BLaER1 treated with 17β-estradiol and CSF1 and Interleukin-3, amounts not matched to agents 10 nM and 100 nM (cell line): Measurements from ENCODE around the gene EML6.

Experiments used
- H3K27ac ChIP-seq, 11 experiments: shearing (Covaris generic); formaldehyde crosslinking; 2 replicates each; pipeline ENCODE4 v1.8.1; 2022
- H3K27me3 ChIP-seq, 11 experiments: shearing (Covaris generic); formaldehyde crosslinking; 2 replicates each; pipeline ENCODE4 v1.8.1; 2022
- H3K36me3 ChIP-seq, 11 experiments: shearing (Covaris generic); formaldehyde crosslinking; 2 replicates each; pipeline ENCODE4 v1.8.1; 2022
- H3K4me1 ChIP-seq, 10 experiments: shearing (Covaris generic); formaldehyde crosslinking; 2 replicates each; pipeline ENCODE4 v1.8.1; 2022
- H3K4me2 ChIP-seq, 11 experiments: shearing (Covaris generic); formaldehyde crosslinking; 2 replicates each; pipeline ENCODE4 v1.8.1; 2022
- H3K4me3 ChIP-seq, 10 experiments: shearing (Covaris generic); formaldehyde crosslinking; 2 replicates each; pipeline ENCODE4 v1.8.1; 2022
- H3K9ac ChIP-seq, 11 experiments: shearing (Covaris generic); formaldehyde crosslinking; 2 replicates each; pipeline ENCODE4 v1.8.1; 2022
- H3K9me3 ChIP-seq, 11 experiments: shearing (Covaris generic); formaldehyde crosslinking; replicated peaks in 1 of 11; 2 replicates each; pipeline ENCODE4 v1.8.1; 2022
- H4K20me1 ChIP-seq, 11 experiments: shearing (Covaris generic); formaldehyde crosslinking; 2 replicates each; pipeline ENCODE4 v1.8.1; 2022
- Cebpa-rat ChIP-seq, 11 experiments: shearing (Covaris generic); IDR thresholded peaks; 2 replicates each; pipeline ENCODE4 v1.8.1; 2022

EML6 gene

GRCh38 chr2:55001716-55002115 is 278.3 kb downstream of the EML6 start:
- Histone ChIP-seq H3K4me1 (peaks cover 29 to 97% (median 49%) of the 10 kb centered on the region in 10 experiments), H3K4me2 (peak overlapping the region in 5 of 11 experiments; percentile 14 to 49 (median 30); a peak in 7 of 22 replicates), H3K9ac (no peak overlapping the region), H3K9me3 (peaks cover 0 to under 1% (median 0%) of the 10 kb centered on the region in 11 experiments; a peak in 1 of 22 replicates), H3K36me3 (peaks cover 0 to 29% (median 13%) of the 10 kb centered on the region in 11 experiments; a peak in 18 of 22 replicates), H4K20me1 (peaks cover 99 to 100% (median 100%) of the 10 kb centered on the region in 11 experiments), H3K27ac (peak overlapping the region in 1 of 11 experiments; percentile 54; a peak in 1 of 22 replicates), H3K27me3 (no peaks in the 10 kb centered on the region), H3K4me3 (no peak overlapping the region)
- TF ChIP-seq Cebpa-rat (IDR thresholded peaks at IDR 0.05): no peak

GRCh38 chr2:55003706-55004639 is 280.5 kb downstream of the EML6 start:
- peak overlapping the region in 3 of 11 experiments; percentile 5 to 15 (median 6); a peak in 5 of 22 replicates for H3K4me2 ChIP-seq
- peaks cover 0 to 19% (median 7%) of the 10 kb centered on the region in 11 experiments; a peak in 8 of 22 replicates for H3K36me3 ChIP-seq
- H4K20me1 ChIP-seq: peaks cover 97 to 100% (median 100%) of the 10 kb centered on the region in 11 experiments
- H3K4me3 ChIP-seq: no peak overlapping the region
- no peak overlapping the region for H3K27ac ChIP-seq
- TF ChIP-seq Cebpa-rat (IDR thresholded peaks at IDR 0.05): no peak
- H3K27me3 ChIP-seq: no peaks in the 10 kb centered on the region
- H3K9me3 ChIP-seq: no peaks in the 10 kb centered on the region
- H3K9ac ChIP-seq: no peak overlapping the region
- H3K4me1 ChIP-seq: peaks cover 30 to 100% (median 55%) of the 10 kb centered on the region in 10 experiments

GRCh38 chr2:55006306-55006705 is 282.8 kb downstream of the EML6 start:
- Histone ChIP-seq H3K4me3 (no peak overlapping the region), H3K27me3 (no peaks in the 10 kb centered on the region), H3K36me3 (peaks cover 0 to 19% (median 7%) of the 10 kb centered on the region in 11 experiments; a peak in 8 of 22 replicates), H4K20me1 (peaks cover 96 to 100% (median 100%) of the 10 kb centered on the region in 11 experiments), H3K9ac (peak overlapping the region in 1 of 11 experiments; percentile 32; a peak in 1 of 22 replicates), H3K4me1 (peaks cover 33 to 98% (median 56%) of the 10 kb centered on the region in 10 experiments), H3K9me3 (no peaks in the 10 kb centered on the region), H3K27ac (no peak overlapping the region), H3K4me2 (peak overlapping the region in 5 of 11 experiments; percentile 24 to 88 (median 39); a peak in 5 of 22 replicates)
- no peak for TF ChIP-seq Cebpa-rat (IDR thresholded peaks at IDR 0.05)

GRCh38 chr2:55009277-55010060 is 286.0 kb downstream of the EML6 start:
- Histone ChIP-seq H3K27me3 (no peaks in the 10 kb centered on the region), H3K9ac (peak overlapping the region in 10 of 11 experiments; percentile 0 to 59 (median 30); a peak in 12 of 22 replicates), H3K4me3 (peak overlapping the region in 7 of 10 experiments; percentile 19 to 44 (median 20); a peak in 9 of 20 replicates), H3K4me1 (peaks cover 55 to 100% (median 74%) of the 10 kb centered on the region in 10 experiments), H4K20me1 (peaks cover 89 to 100% (median 100%) of the 10 kb centered on the region in 11 experiments), H3K9me3 (no peaks in the 10 kb centered on the region), H3K4me2 (peak overlapping the region; percentile 65 to 93 (median 80)), H3K27ac (peak overlapping the region in 9 of 11 experiments; percentile 5 to 58 (median 44); a peak in 12 of 22 replicates), H3K36me3 (peaks cover 0 to 14% (median 5%) of the 10 kb centered on the region in 11 experiments; a peak in 5 of 22 replicates)
- TF ChIP-seq Cebpa-rat (IDR thresholded peaks at IDR 0.05): no peak

GRCh38 chr2:55010149-55010591 is 286.7 kb downstream of the EML6 start:
- TF ChIP-seq Cebpa-rat (IDR thresholded peaks at IDR 0.05): no peak
- H3K36me3 ChIP-seq: peaks cover 0 to 10% (median 0%) of the 10 kb centered on the region in 11 experiments; a peak in 3 of 22 replicates
- peaks cover 59 to 100% (median 70%) of the 10 kb centered on the region in 10 experiments for H3K4me1 ChIP-seq
- peaks cover 85 to 100% (median 99%) of the 10 kb centered on the region in 11 experiments for H4K20me1 ChIP-seq
- peak overlapping the region; percentile 65 to 93 (median 80) for H3K4me2 ChIP-seq
- peak overlapping the region in 9 of 11 experiments; percentile 36 to 60 (median 54); a peak in 15 of 22 replicates for H3K27ac ChIP-seq
- peak overlapping the region in 7 of 10 experiments; percentile 19 to 44 (median 20); a peak in 12 of 20 replicates for H3K4me3 ChIP-seq
- no peaks in the 10 kb centered on the region; a peak in 1 of 22 replicates for H3K9me3 ChIP-seq
- peak overlapping the region in 10 of 11 experiments; percentile 0 to 59 (median 30); a peak in 12 of 22 replicates for H3K9ac ChIP-seq
- H3K27me3 ChIP-seq: no peaks in the 10 kb centered on the region

GRCh38 chr2:55010915-55011314 is 287.5 kb downstream of the EML6 start:
- no peaks in the 10 kb centered on the region for H3K27me3 ChIP-seq
- peak overlapping the region in 9 of 11 experiments; percentile 3 to 69 (median 40); a peak in 10 of 22 replicates for H3K9ac ChIP-seq
- peaks cover 78 to 100% (median 92%) of the 10 kb centered on the region in 11 experiments for H4K20me1 ChIP-seq
- H3K9me3 ChIP-seq: peaks cover 0 to 7% (median 3%) of the 10 kb centered on the region in 11 experiments; a peak in 6 of 22 replicates
- H3K4me1 ChIP-seq: peaks cover 59 to 99% (median 70%) of the 10 kb centered on the region in 10 experiments
- H3K36me3 ChIP-seq: peaks cover 0 to 10% (median 6%) of the 10 kb centered on the region in 11 experiments; a peak in 10 of 22 replicates
- peak in 1 of 11 experiments; percentile 27; a peak in 2 of 22 replicates for TF ChIP-seq Cebpa-rat (IDR thresholded peaks at IDR 0.05)
- peak overlapping the region in 2 of 10 experiments; percentile 5 to 44; a peak in 1 of 20 replicates for H3K4me3 ChIP-seq
- peak overlapping the region in 9 of 11 experiments; percentile 41 to 60 (median 54); a peak in 18 of 22 replicates for H3K27ac ChIP-seq
- peak overlapping the region; percentile 65 to 93 (median 82) for H3K4me2 ChIP-seq

GRCh38 chr2:55011831-55012671 is 288.6 kb downstream of the EML6 start:
- peak overlapping the region; percentile 60 to 93 (median 80); a peak in 21 of 22 replicates for H3K4me2 ChIP-seq
- TF ChIP-seq Cebpa-rat (IDR thresholded peaks at IDR 0.05): no peak
- H3K4me3 ChIP-seq: peak overlapping the region in 2 of 10 experiments; percentile 8 to 44; a peak in 1 of 20 replicates
- H3K9me3 ChIP-seq: peaks cover 0 to 15% (median 10%) of the 10 kb centered on the region in 11 experiments; a peak in 15 of 22 replicates
- H4K20me1 ChIP-seq: peaks cover 67 to 100% (median 80%) of the 10 kb centered on the region in 11 experiments
- peak overlapping the region in 10 of 11 experiments; percentile 33 to 59 (median 54); a peak in 17 of 22 replicates for H3K27ac ChIP-seq
- H3K36me3 ChIP-seq: peaks cover 0 to 18% (median 15%) of the 10 kb centered on the region in 11 experiments; a peak in 17 of 22 replicates
- peaks cover 54 to 98% (median 67%) of the 10 kb centered on the region in 10 experiments for H3K4me1 ChIP-seq
- no peaks in the 10 kb centered on the region for H3K27me3 ChIP-seq
- peak overlapping the region in 10 of 11 experiments; percentile 0 to 69 (median 26); a peak in 11 of 22 replicates for H3K9ac ChIP-seq
